ENCODE measurements around the gene NCAPG2. TPM values are rescaled to one million over a fixed set of nuclear protein-coding genes. Genes with fewer than 3 reads are reported as not detected.
"Not testable (repeated sequence)": the region's sequence is repeated elsewhere in the genome, so short reads cannot be mapped to it uniquely, and the experiment has no call there.

The NCAPG2 gene
- total and polyA plus RNA-seq, 2 experiments from 2014 or later = 10.8 to 14.0 TPM

DNA sequence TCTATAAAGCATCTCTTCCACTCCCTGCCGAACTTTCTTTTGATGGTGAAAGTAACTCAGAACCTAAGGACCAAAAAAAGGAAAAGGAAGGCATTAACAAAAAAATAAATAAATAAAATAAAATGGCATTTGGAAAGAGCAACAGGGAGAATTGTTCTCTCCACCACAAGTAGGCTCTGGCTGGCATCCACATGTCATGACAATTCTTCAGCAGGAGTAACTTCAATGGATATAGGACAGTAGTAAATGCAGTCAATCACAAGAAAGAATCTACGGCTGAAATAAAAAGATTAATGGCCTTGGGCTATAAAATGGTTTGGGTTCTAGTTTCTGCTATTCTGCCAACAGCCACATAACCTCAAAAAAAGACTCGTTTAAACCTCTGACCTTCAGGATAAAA lies 23.9 kb downstream of the NCAPG2 start:
- TF ChIP-seq, protein P1, sequence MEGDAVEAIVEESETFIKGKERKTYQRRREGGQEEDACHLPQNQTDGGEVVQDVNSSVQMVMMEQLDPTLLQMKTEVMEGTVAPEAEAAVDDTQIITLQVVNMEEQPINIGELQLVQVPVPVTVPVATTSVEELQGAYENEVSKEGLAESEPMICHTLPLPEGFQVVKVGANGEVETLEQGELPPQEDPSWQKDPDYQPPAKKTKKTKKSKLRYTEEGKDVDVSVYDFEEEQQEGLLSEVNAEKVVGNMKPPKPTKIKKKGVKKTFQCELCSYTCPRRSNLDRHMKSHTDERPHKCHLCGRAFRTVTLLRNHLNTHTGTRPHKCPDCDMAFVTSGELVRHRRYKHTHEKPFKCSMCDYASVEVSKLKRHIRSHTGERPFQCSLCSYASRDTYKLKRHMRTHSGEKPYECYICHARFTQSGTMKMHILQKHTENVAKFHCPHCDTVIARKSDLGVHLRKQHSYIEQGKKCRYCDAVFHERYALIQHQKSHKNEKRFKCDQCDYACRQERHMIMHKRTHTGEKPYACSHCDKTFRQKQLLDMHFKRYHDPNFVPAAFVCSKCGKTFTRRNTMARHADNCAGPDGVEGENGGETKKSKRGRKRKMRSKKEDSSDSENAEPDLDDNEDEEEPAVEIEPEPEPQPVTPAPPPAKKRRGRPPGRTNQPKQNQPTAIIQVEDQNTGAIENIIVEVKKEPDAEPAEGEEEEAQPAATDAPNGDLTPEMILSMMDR (IDR thresholded peaks at IDR 0.05; ENCODE audit: low read depth, low read length) = no peak
- H3K27ac ChIP-seq = no peak overlapping the region
- no peak overlapping the region for H3K4me3 ChIP-seq
- no peaks in the 10 kb centered on the region for H3K36me3 ChIP-seq
- no peaks in the 10 kb centered on the region for H3K27me3 ChIP-seq
- no peaks in the 10 kb centered on the region for H3K9me3 ChIP-seq (ENCODE audit: low read depth)
- DNase-seq (ENCODE audit: low read depth in 1 of 2, low spot score in 1 of 2) = no peak
- H3K4me1 ChIP-seq (ENCODE audit: low read depth) = no peaks in the 10 kb centered on the region

DNA sequence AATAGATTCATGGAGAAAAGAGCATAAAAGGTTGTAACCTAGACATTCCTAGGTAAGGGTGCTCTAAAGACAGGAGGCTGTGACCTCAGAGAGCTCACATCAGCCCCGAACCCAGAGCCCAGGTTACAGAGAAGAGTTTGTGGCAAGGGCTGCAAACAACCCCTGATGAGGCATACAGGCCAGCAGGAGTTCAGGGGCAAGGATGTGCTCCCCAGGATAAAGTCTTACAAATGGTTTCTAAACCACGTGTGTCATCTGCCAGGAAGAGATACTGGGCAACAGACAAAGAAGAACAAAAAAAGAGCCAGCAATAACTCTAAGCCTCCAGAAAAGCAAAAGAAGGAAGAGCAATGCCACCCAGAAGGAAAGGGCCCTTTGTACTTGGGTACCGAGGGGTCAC lies 27.7 kb downstream of the NCAPG2 start:
- H3K36me3 ChIP-seq = no peaks in the 10 kb centered on the region
- TF ChIP-seq, protein P1 (IDR thresholded peaks at IDR 0.05; ENCODE audit: low read depth, low read length) = no peak
- H3K4me3 ChIP-seq = no peak overlapping the region
- no peaks in the 10 kb centered on the region for H3K27me3 ChIP-seq
- no peak for DNase-seq (ENCODE audit: low read depth in 1 of 2, low spot score in 1 of 2)
- no peaks in the 10 kb centered on the region for H3K9me3 ChIP-seq (ENCODE audit: low read depth)
- no peak overlapping the region for H3K27ac ChIP-seq
- no peaks in the 10 kb centered on the region for H3K4me1 ChIP-seq (ENCODE audit: low read depth)

DNA sequence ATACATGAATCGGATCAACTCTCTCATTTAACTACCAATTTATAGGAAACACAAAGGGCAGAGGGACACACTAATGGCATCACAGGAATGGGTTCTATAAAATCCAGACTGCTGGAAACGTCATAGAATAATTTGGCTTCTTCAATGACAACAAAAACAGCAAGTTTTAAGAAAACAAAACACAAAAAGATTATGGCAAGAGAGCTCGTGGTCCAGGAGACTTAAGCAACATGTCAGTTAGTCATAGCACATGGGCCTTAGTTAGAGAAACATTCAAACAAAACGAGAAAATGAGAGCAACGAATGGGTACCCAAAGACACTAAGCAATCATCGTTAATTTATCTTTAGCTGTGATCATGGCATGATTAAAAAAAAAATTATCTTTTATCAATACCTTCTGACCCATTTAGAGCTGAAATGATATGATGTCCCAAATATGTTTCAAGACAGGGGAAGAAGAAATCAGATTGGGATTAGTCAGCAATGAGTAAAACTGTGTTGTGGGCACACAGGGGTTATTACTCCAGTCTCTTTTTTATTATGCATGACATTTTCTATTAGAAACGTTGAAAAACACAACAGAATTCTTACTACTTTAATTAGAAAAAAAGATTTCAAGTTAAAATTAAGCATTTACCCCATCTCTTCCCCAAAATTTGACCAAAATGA lies 28.3 kb downstream of the NCAPG2 start:
- H3K27me3 ChIP-seq = no peaks in the 10 kb centered on the region
- DNase-seq (ENCODE audit: low read depth in 1 of 2, low spot score in 1 of 2) = peak in 1 of 2 donors; percentile 48
- no peaks in the 10 kb centered on the region for H3K36me3 ChIP-seq
- H3K4me3 ChIP-seq = no peak overlapping the region
- no peak overlapping the region for H3K27ac ChIP-seq
- TF ChIP-seq, protein P1 (IDR thresholded peaks at IDR 0.05; ENCODE audit: low read depth, low read length) = no peak
- no peaks in the 10 kb centered on the region for H3K4me1 ChIP-seq (ENCODE audit: low read depth)
- no peaks in the 10 kb centered on the region for H3K9me3 ChIP-seq (ENCODE audit: low read depth)

DNA sequence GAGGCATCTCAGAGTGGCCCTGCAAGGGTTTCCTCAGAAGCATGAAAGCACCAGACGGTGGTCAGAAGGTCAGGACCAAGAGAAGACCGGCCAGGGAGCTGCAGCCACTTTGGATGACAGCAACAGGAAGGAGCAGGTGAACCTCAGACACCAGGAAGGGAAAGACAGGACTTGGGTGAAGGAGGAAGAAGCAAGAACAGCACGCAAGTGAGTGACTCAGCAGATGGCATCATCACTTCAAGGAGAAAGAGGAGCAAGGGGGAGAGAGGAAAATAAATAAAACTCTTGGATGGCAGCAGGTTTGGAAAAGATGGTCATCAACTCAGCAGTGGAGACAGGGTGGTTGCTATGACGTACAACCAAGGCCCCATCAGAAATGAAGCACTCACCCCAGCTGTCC lies 31.6 kb downstream of the NCAPG2 start:
- TF ChIP-seq, protein P1 (IDR thresholded peaks at IDR 0.05; ENCODE audit: low read depth, low read length) = no peak
- no peak for DNase-seq (ENCODE audit: low read depth in 1 of 2, low spot score in 1 of 2)
- no peaks in the 10 kb centered on the region for H3K27me3 ChIP-seq
- no peaks in the 10 kb centered on the region for H3K36me3 ChIP-seq
- no peaks in the 10 kb centered on the region for H3K4me1 ChIP-seq (ENCODE audit: low read depth)
- no peak overlapping the region for H3K27ac ChIP-seq
- no peaks in the 10 kb centered on the region for H3K9me3 ChIP-seq (ENCODE audit: low read depth)
- no peak overlapping the region for H3K4me3 ChIP-seq

DNA sequence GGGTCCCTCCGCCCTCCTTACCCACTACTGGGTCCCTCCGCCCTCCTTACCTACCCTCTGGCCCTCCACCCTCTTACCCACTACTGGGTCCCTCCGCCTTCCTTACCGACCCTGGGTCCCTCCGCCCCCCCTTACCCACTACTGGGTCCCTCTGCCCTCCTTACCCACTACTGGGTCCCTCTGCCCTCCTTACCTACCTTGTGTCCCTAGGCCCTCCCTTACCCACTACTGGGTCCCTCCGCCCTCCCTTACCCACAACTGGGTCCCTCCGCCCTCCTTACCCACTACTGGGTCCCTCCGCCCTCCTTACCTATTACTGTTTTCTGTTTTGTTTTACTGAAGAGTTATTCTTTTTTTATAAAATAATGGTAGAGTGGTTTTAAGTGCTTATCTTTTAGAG lies 36.5 kb downstream of the NCAPG2 start:
- H3K27ac ChIP-seq; H3K4me1 ChIP-seq (ENCODE audit: low read depth); DNase-seq (ENCODE audit: low read depth in 1 of 2, low spot score in 1 of 2); H3K4me3 ChIP-seq; H3K36me3 ChIP-seq; H3K9me3 ChIP-seq (ENCODE audit: low read depth); H3K27me3 ChIP-seq: not testable (repeated sequence)

DNA sequence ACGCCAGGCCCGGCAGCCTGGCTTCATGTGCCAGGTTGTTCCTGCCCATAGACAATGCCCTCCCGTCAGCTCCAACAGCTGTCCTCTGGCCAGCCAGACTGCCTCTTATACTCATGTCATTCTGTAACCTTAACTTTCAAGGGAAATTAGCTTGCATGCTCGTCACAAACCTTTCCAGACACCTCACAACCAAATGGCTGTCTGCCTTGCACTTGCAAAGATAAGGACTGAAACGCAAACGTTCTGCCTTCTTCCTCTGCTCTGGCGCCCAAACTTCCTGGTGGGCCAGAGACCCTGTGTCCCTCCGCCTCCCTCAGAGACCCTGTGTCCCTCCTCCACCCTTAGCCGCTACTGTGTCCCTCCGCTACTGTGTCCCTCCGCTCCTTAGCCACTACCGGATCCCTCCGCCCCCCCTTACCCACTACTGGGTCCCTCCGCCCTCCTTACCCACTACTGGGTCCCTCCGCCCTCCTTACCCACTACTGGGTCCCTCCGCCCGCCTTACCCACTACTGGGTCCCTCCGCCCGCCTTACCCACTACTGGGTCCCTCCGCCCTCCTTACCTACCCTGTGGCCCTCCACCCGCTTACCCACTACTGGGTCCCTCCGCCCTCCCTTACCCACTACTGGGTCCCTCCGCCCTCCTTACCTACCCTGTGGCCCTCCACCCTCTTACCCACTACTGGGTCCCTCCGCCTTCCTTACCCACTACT lies 37.5 kb downstream of the NCAPG2 start:
- H3K27ac ChIP-seq; H3K36me3 ChIP-seq; H3K27me3 ChIP-seq; H3K9me3 ChIP-seq (ENCODE audit: low read depth); H3K4me1 ChIP-seq (ENCODE audit: low read depth); DNase-seq (ENCODE audit: low read depth in 1 of 2, low spot score in 1 of 2); H3K4me3 ChIP-seq: not testable (repeated sequence)

All from cardiac muscle cell (in vitro differentiated cells and primary cell).